K562 (cell line): Measurements from ENCODE around the gene LTBP4. TPM values are rescaled to one million over a fixed set of nuclear protein-coding genes. Genes with fewer than 3 reads are reported as not detected.

Experiments
- ATAC-seq: fragments of 200-7000 bp; cut with Tn5 transposase; 3 replicates; pipeline ENCODE4 v1.9.1; 2020; ENCODE audit warnings: moderate library complexity
- BruUV-seq: library from RNA; stranded (reverse); fragments of 400-500 nt; replicated peaks from 2 replicates; lab custom pipeline; 2021; lab: Mats Ljungman, UMichigan
- CTCF ChIA-PET: fragments of 300-600 bp; formaldehyde crosslinking; extraction: SDS; loops from one replicate; lab custom pipeline; 2021; ENCODE audit warnings: low intra/inter-chr PET ratio; lab: Yijun Ruan, JAX
- POLR2A ChIA-PET: fragments of 300-600, 350-650 bp; sonication (Branson Sonifier 250); formaldehyde crosslinking; extraction: SDS; loops from one replicate; lab custom pipeline; 2021; ENCODE audit warnings: antibody characterized with exemption, inconsistent platforms; lab: Yijun Ruan, JAX
- DNase-seq, 4 experiments: peaks; one replicate each; pipeline versions ENCODE4 v3.0.0 to v3.0.0-alpha.2; 2011 to 2018; ENCODE audit warnings: low spot score in 3 of 4, mixed read lengths in 3 of 4; ENCODE audit errors: extremely low read depth in 1 of 4
- FAIRE-seq: peaks from 2 replicates; lab custom pipeline; 2011; peaks lifted over from hg19 to GRCh38; lab: Jason Lieb, UNC
- H2AFZ ChIP-seq: 2 replicates; pipeline ENCODE4 v1.6.0; 2011; ENCODE audit warnings: low read depth, low read length, control low read depth, inconsistent platforms
- H3K27ac ChIP-seq: fragments of 200-600 bp; 3 replicates; pipeline ENCODE4 v1.8.0; 2011; ENCODE audit warnings: low read depth, mild to moderate bottlenecking, control low read depth, inconsistent platforms, low read length, moderate library complexity, mixed read lengths; ENCODE audit errors: extremely low read depth
- H3K27me3 ChIP-seq, 2 experiments: fragments of 300-600 bp in 1 of 2; 2 replicates in 1 of 2; 3 replicates in 1 of 2; pipeline versions ENCODE4 v1.6.0 to v1.8.0; 2011; ENCODE audit warnings: inconsistent platforms in 2 of 2, low read length in 2 of 2, mild to moderate bottlenecking in 1 of 2, mixed read lengths in 1 of 2, moderate library complexity in 1 of 2; ENCODE audit not compliant: control insufficient read depth in 2 of 2, insufficient read depth in 2 of 2
- H3K36me3 ChIP-seq: fragments of 300-600 bp; 3 replicates; pipeline ENCODE4 v1.8.0; 2011; ENCODE audit warnings: mild to moderate bottlenecking, low read length, inconsistent platforms; ENCODE audit not compliant: control insufficient read depth, insufficient read depth
- H3K4me1 ChIP-seq, 2 experiments: fragments of 200-600 bp in 1 of 2; replicated peaks in 1 of 2; 2 replicates in 1 of 2; 3 replicates in 1 of 2; pipeline versions ENCODE4 v1.5.1 to v1.8.0; 2011; ENCODE audit warnings: inconsistent platforms in 2 of 2, low read length in 2 of 2, mild to moderate bottlenecking in 1 of 2, mixed read lengths in 1 of 2, moderate library complexity in 1 of 2; ENCODE audit not compliant: control insufficient read depth in 2 of 2, insufficient read depth in 2 of 2
- H3K4me2 ChIP-seq: 2 replicates; pipeline ENCODE4 v1.6.1; 2011; ENCODE audit warnings: low read length, control low read depth, inconsistent platforms, mixed read lengths; ENCODE audit not compliant: insufficient read depth
- H3K4me3 ChIP-seq: fragments of 200-600 bp; sonication (generic), shearing (Covaris generic); 2 replicates; pipeline ENCODE4 v1.5.1; 2016; ENCODE audit warnings: control low read depth, inconsistent platforms
- H3K79me2 ChIP-seq: fragments of 200-600 bp; 3 replicates; pipeline ENCODE4 v1.8.0; 2011; ENCODE audit warnings: low read length, inconsistent platforms; ENCODE audit not compliant: control insufficient read depth, insufficient read depth
- H3K9ac ChIP-seq, 2 experiments: 2 replicates each; pipeline versions ENCODE4 v1.6.0 to v1.6.1; 2011; ENCODE audit warnings: low read depth in 2 of 2, low read length in 2 of 2, control low read depth in 1 of 2, inconsistent platforms in 1 of 2, mild to moderate bottlenecking in 1 of 2, mixed read lengths in 1 of 2; ENCODE audit not compliant: insufficient read depth in 1 of 2
- H3K9me1 ChIP-seq: one replicate; pipeline ENCODE4 v1.6.0; 2011; ENCODE audit warnings: inconsistent platforms, mild to moderate bottlenecking, low read length, moderate library complexity; ENCODE audit not compliant: control insufficient read depth, insufficient read depth
- H3K9me3 ChIP-seq: replicated peaks from 2 replicates; pipeline ENCODE4 v1.5.1; 2011; ENCODE audit warnings: low read depth, low read length, inconsistent platforms; ENCODE audit not compliant: control insufficient read depth, insufficient read depth
- H4K20me1 ChIP-seq: replicated peaks from 2 replicates; pipeline ENCODE4 v1.6.1; 2011; ENCODE audit warnings: low read length, inconsistent platforms, mixed read lengths; ENCODE audit not compliant: control insufficient read depth, insufficient read depth
- ARID1B ChIP-seq: fragments of 450-650 bp; IDR thresholded peaks from 2 replicates; pipeline ENCODE4 v1.6.1; 2016; ENCODE audit warnings: antibody characterized with exemption, mild to moderate bottlenecking, inconsistent platforms
- BACH1 ChIP-seq: fragments of 200-800 bp; sonication (Bioruptor generic); IDR thresholded peaks from 2 replicates; pipeline ENCODE4 v1.6.1; 2016; ENCODE audit warnings: missing genetic modification characterization, missing compliant biosample characterization
- CEBPB ChIP-seq: fragments of 450-650 bp; IDR thresholded peaks from 2 replicates; pipeline ENCODE4 v1.6.1; 2016; ENCODE audit warnings: missing genetic modification characterization, missing compliant biosample characterization
- NELFE ChIP-seq: IDR thresholded peaks from 2 replicates; pipeline ENCODE4 v1.6.1; 2011; ENCODE audit warnings: mild to moderate bottlenecking; ENCODE audit not compliant: insufficient read depth, insufficient read length
- PHB2 ChIP-seq: fragments of 450-650 bp; IDR thresholded peaks from 2 replicates; pipeline ENCODE4 v1.6.1; 2017; ENCODE audit warnings: low read depth
- RBM39 ChIP-seq: fragments of 200-400 bp; formaldehyde crosslinking; optimal IDR thresholded peaks from 2 replicates; pipeline ENCODE3; 2018; ENCODE audit warnings: low read depth, low read length
- RFX7 ChIP-seq: fragments of 250-450 bp; sonication (Bioruptor Pico); IDR thresholded peaks from 2 replicates; pipeline ENCODE4 v1.5.1; 2021; ENCODE audit warnings: mild to moderate bottlenecking
- RHOXF2B ChIP-seq: fragments of 250-450 bp; sonication (Bioruptor Pico); conservative IDR thresholded peaks from 2 replicates; pipeline ENCODE4 v1.5.1; 2021
- RUNX1 ChIP-seq: sonication (generic); IDR thresholded peaks from 2 replicates; pipeline ENCODE4 v1.6.1; 2016; ENCODE audit warnings: antibody characterized with exemption, low read depth
- ZNF436 ChIP-seq: fragments of 250-450, 450-650 bp; sonication (Bioruptor Pico); formaldehyde crosslinking; IDR thresholded peaks from 2 replicates; pipeline ENCODE4 v1.7.0; 2020; ENCODE audit warnings: mild to moderate bottlenecking
- WGBS: fragments of 100-300 bp; shearing (Covaris generic); methylation state at CpG from one replicate; pipeline ENCODE4 v1.1.6; 2016; ENCODE audit warnings: low coverage, mixed read lengths; ENCODE audit not compliant: insufficient coverage; ENCODE audit errors: missing lambda C conversion rate; 5-methylcytosine and 5-hydroxymethylcytosine counted together
- in situ Hi-C: fragments of 300-500 bp; cut with MboI; formaldehyde crosslinking; loops from 4 replicates; pipeline ENCODE4 v1.15.0; 2018; ENCODE audit warnings: inconsistent platforms, mixed read lengths
- intact Hi-C: fragments of 100-400 bp; cut with micrococcal nuclease; formaldehyde crosslinking; loops from 2 replicates; pipeline ENCODE4 v1.14.2; 2022
- polyA plus RNA-seq, 8 experiments: library from polyadenylated mRNA; depleted of rRNA in 4 of 8; stranded (reverse) in 5 of 8; unstranded in 3 of 8; fragments of >200 nt; fragmentation: Nextera tagmentation in 2 of 8; fragmentation: Illumina TruSeq in 1 of 8; extraction: Ambion mirVana in 2 of 8; extraction: Trizol in 1 of 8; gene quantifications; 2 replicates each; pipeline versions ENCODE4 v1.2.1 to v1.2.3, GENCODE V29; 2011 to 2014; ENCODE audit warnings: inconsistent platforms in 1 of 8, missing spikeins in 1 of 8
- total RNA-seq, 7 experiments: library from RNA; depleted of rRNA in 6 of 7; stranded (reverse); fragments of >200 nt in 6 of 7; fragmentation: Illumina TruSeq in 2 of 7; extraction: Trizol in 2 of 7; gene quantifications; 2 replicates each; pipeline versions ENCODE4 v1.2.1 to v1.2.3, GENCODE V29; 2011 to 2021; ENCODE audit warnings: low replicate concordance in 1 of 7
- TF ChIP-seq, protein P1 (sequence below): sonication (generic); IDR thresholded peaks from 2 replicates; pipeline ENCODE4 v1.6.1; 2016
- TF ChIP-seq, protein P2 (sequence below): sonication (generic); formaldehyde crosslinking; IDR thresholded peaks from 2 replicates; pipeline ENCODE4 v1.8.1; 2022; ENCODE audit warnings: missing genetic modification reagents
- TF ChIP-seq, protein P3 (sequence below): fragments of 250-450 bp; sonication (Bioruptor Pico); IDR thresholded peaks from 2 replicates; pipeline ENCODE4 v1.8.0; 2021; ENCODE audit warnings: moderate library complexity, mild to moderate bottlenecking, inconsistent platforms
- TF ChIP-seq, protein P4 (sequence below): fragments of 250-450 bp; sonication (Bioruptor Pico); IDR thresholded peaks from 2 replicates; pipeline ENCODE4 v1.9.0; 2021; ENCODE audit warnings: mild to moderate bottlenecking, inconsistent platforms

Gene LTBP4
- total and polyA plus RNA-seq, 9 of the 15 experiments (the other 6 are each of a cell fraction or from before 2014, with no cell fraction given), result 0.35 to 160 (median 31.6) TPM

DNA sequence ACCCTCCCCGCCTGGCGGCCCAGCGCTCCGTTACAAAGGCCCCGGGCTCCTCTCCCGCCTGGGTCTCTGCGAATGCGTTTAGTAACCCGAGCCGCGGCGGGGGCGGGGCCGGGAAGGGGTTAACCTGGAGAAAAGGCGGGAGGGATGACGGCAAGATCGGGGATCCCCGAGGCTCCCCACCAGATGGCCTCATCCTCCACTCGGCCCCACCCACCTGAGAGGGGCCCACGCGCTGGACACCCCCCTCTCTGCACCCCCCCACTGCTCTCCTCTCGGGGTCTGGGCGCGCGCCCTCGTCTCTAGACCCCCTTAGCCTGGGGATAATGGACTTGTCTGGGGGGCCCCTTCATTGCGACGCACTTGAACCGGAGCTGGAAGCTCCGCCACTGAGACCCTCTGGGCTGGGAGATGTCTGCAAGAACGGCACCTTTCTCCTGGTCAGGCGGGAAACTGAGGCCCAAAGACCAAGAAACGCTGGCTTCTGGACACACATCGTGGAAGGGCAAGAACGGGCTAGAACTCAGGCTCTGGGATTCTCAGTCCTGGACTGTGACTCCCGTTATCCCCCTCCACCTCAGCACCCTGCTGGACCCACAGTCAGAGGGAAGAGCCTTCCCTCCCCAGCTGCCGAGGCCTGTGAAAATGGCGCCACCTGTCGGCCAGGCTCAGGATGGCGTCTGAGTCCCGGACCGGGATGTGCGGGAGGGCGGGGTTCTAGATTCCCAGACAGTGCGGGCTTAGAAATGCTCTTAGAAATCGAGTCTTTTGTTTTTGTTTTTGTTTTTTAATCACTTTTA is 2.9 kb upstream of the LTBP4 start:
- DNase-seq, result peak; percentile 68 to 96 (median 76)
- peaks cover 7% of the 10 kb centered on the region; the same call in 1 of the 3 replicates for H3K36me3 ChIP-seq
- CTCF ChIA-PET, result interaction anchor here (0.6 to 2.3 kb wide), 5 partner anchors 28 to 380 kb away, joined by 3 to 7 read pairs (median 6); partner anchors contain the start of gene TTC9B
- no TSS peak for BruUV-seq
- peaks cover 23% of the 10 kb centered on the region for H3K79me2 ChIP-seq
- H3K4me1 ChIP-seq, result peaks cover 45 to 82% of the 10 kb centered on the region in 2 experiments
- FAIRE-seq, result peak; percentile 96
- POLR2A ChIA-PET, result interaction anchor here (0.6 kb wide), 1 partner anchor 75 kb away, joined by 3 read pairs; no protein-coding TSS in a partner anchor
- H3K9me1 ChIP-seq, result peaks cover 4% of the 10 kb centered on the region
- peak overlapping the region; percentile 70; the same call in 2 of the 3 replicates for H3K27ac ChIP-seq
- intact Hi-C loops, result loop anchor here (1.0 to 2.0 kb wide), 3 partner anchors 50 to 134 kb away; no protein-coding TSS in a partner anchor
- peak overlapping the region; percentile 48 for H3K4me3 ChIP-seq
- peaks cover 6% of the 10 kb centered on the region; the same call in 1 of the 2 replicates for H4K20me1 ChIP-seq
- peak; percentile 70 for ATAC-seq
- WGBS, result 1% methylated on average over 30 of the region's 46 CpGs
- in situ Hi-C loops, result no loop called here
- peak overlapping the region; percentile 44 to 57; a peak in 3 of 4 replicates for H3K9ac ChIP-seq
- peak overlapping the region; percentile 90 for H2AFZ ChIP-seq
- H3K27me3 ChIP-seq, result no peaks in the 10 kb centered on the region
- peak overlapping the region; percentile 89 for H3K4me2 ChIP-seq
- H3K9me3 ChIP-seq, result no peaks in the 10 kb centered on the region
- TF ChIP-seq ZNF436 (CRISPR knock-in tag), result no peak
- TF ChIP-seq, protein P1, sequence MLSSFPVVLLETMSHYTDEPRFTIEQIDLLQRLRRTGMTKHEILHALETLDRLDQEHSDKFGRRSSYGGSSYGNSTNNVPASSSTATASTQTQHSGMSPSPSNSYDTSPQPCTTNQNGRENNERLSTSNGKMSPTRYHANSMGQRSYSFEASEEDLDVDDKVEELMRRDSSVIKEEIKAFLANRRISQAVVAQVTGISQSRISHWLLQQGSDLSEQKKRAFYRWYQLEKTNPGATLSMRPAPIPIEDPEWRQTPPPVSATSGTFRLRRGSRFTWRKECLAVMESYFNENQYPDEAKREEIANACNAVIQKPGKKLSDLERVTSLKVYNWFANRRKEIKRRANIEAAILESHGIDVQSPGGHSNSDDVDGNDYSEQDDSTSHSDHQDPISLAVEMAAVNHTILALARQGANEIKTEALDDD, result no peak
- TF ChIP-seq NELFE, result no peak
- no peak for TF ChIP-seq PHB2
- TF ChIP-seq RFX7 (CRISPR knock-in tag), result no peak
- TF ChIP-seq, protein P2, sequence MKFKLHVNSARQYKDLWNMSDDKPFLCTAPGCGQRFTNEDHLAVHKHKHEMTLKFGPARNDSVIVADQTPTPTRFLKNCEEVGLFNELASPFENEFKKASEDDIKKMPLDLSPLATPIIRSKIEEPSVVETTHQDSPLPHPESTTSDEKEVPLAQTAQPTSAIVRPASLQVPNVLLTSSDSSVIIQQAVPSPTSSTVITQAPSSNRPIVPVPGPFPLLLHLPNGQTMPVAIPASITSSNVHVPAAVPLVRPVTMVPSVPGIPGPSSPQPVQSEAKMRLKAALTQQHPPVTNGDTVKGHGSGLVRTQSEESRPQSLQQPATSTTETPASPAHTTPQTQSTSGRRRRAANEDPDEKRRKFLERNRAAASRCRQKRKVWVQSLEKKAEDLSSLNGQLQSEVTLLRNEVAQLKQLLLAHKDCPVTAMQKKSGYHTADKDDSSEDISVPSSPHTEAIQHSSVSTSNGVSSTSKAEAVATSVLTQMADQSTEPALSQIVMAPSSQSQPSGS (CRISPR knock-in tag), result no peak
- TF ChIP-seq, protein P3, sequence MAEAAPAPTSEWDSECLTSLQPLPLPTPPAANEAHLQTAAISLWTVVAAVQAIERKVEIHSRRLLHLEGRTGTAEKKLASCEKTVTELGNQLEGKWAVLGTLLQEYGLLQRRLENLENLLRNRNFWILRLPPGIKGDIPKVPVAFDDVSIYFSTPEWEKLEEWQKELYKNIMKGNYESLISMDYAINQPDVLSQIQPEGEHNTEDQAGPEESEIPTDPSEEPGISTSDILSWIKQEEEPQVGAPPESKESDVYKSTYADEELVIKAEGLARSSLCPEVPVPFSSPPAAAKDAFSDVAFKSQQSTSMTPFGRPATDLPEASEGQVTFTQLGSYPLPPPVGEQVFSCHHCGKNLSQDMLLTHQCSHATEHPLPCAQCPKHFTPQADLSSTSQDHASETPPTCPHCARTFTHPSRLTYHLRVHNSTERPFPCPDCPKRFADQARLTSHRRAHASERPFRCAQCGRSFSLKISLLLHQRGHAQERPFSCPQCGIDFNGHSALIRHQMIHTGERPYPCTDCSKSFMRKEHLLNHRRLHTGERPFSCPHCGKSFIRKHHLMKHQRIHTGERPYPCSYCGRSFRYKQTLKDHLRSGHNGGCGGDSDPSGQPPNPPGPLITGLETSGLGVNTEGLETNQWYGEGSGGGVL (CRISPR knock-in tag), result no peak
- no peak for TF ChIP-seq RHOXF2B
- TF ChIP-seq RBM39, result peak; percentile 38
- no peak for TF ChIP-seq BACH1 (tag)
- TF ChIP-seq ARID1B, result peak; percentile 39
- no peak for TF ChIP-seq CEBPB (tag)
- TF ChIP-seq, protein P4, sequence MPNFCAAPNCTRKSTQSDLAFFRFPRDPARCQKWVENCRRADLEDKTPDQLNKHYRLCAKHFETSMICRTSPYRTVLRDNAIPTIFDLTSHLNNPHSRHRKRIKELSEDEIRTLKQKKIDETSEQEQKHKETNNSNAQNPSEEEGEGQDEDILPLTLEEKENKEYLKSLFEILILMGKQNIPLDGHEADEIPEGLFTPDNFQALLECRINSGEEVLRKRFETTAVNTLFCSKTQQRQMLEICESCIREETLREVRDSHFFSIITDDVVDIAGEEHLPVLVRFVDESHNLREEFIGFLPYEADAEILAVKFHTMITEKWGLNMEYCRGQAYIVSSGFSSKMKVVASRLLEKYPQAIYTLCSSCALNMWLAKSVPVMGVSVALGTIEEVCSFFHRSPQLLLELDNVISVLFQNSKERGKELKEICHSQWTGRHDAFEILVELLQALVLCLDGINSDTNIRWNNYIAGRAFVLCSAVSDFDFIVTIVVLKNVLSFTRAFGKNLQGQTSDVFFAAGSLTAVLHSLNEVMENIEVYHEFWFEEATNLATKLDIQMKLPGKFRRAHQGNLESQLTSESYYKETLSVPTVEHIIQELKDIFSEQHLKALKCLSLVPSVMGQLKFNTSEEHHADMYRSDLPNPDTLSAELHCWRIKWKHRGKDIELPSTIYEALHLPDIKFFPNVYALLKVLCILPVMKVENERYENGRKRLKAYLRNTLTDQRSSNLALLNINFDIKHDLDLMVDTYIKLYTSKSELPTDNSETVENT (CRISPR knock-in tag), result no peak
- TF ChIP-seq RUNX1, result no peak
